ENCODE measurements around the gene CDH15.

CDH15 gene

GRCh38 chr16:89122322-89122851 is 49.2 kb upstream of the CDH15 start (continued):
- TF ChIP-seq CSRNP3 (CRISPR knock-in tag; IDR thresholded peaks at IDR 0.05), result no peak
- no peak for TF ChIP-seq ZNF565 (CRISPR knock-in tag; conservative IDR thresholded peaks at IDR 0.05; ENCODE audit: low read depth)
- TF ChIP-seq BACH2 (CRISPR knock-in tag; IDR thresholded peaks at IDR 0.05; ENCODE audit: borderline replicate concordance), result no peak
- TF ChIP-seq CSDC2 (CRISPR knock-in tag; IDR thresholded peaks at IDR 0.05), result no peak
- no peak for TF ChIP-seq PPARA (CRISPR knock-in tag; IDR thresholded peaks at IDR 0.05; ENCODE audit: borderline replicate concordance)
- TF ChIP-seq ARNTL (CRISPR knock-in tag; IDR thresholded peaks at IDR 0.05; ENCODE audit: borderline replicate concordance, low read depth), result no peak
- no peak for TF ChIP-seq ZNF8 (CRISPR knock-in tag; IDR thresholded peaks at IDR 0.05)

GRCh38 chr16:89123001-89123830 is 48.3 kb upstream of the CDH15 start:
- ATAC-seq, result no peak
- TF ChIP-seq ZFP30 (CRISPR knock-in tag; IDR thresholded peaks at IDR 0.05) (no peak), OSR1 (CRISPR knock-in tag; IDR thresholded peaks at IDR 0.05) (no peak), POU6F1 (CRISPR knock-in tag; IDR thresholded peaks at IDR 0.05; ENCODE audit: borderline replicate concordance, low read depth) (no peak), CREB5 (CRISPR knock-in tag; IDR thresholded peaks at IDR 0.05; ENCODE audit: low read depth) (no peak)

- no peak for ATAC-seq
These were observed 47.8 kb upstream of the CDH15 start for GRCh38 chr16:89123831-89124100.

More at GRCh38 chr16:89123831-89124100, 47.8 kb upstream of the CDH15 start:
- TF ChIP-seq GLIS3 (CRISPR knock-in tag; IDR thresholded peaks at IDR 0.05), result no peak
- no peak for TF ChIP-seq ZNF8 (CRISPR knock-in tag; IDR thresholded peaks at IDR 0.05)
- no peak for TF ChIP-seq TCF4 (CRISPR knock-in tag; IDR thresholded peaks at IDR 0.05; ENCODE audit: borderline replicate concordance)
- no peak for TF ChIP-seq PPARA (CRISPR knock-in tag; IDR thresholded peaks at IDR 0.05; ENCODE audit: borderline replicate concordance)
- no peak for TF ChIP-seq ZFP3 (CRISPR knock-in tag; IDR thresholded peaks at IDR 0.05)
- TF ChIP-seq ZNF565 (CRISPR knock-in tag; conservative IDR thresholded peaks at IDR 0.05; ENCODE audit: low read depth), result no peak
- TF ChIP-seq ZFP30 (CRISPR knock-in tag; IDR thresholded peaks at IDR 0.05), result no peak
- no peak for TF ChIP-seq CSRNP3 (CRISPR knock-in tag; IDR thresholded peaks at IDR 0.05)
- no peak for TF ChIP-seq CSDC2 (CRISPR knock-in tag; IDR thresholded peaks at IDR 0.05)
- no peak for TF ChIP-seq ARNTL (CRISPR knock-in tag; IDR thresholded peaks at IDR 0.05; ENCODE audit: borderline replicate concordance, low read depth)
- TF ChIP-seq ISL1 (CRISPR knock-in tag; IDR thresholded peaks at IDR 0.05), result no peak
- no peak for TF ChIP-seq BACH2 (CRISPR knock-in tag; IDR thresholded peaks at IDR 0.05; ENCODE audit: borderline replicate concordance)
- TF ChIP-seq ZNF70 (CRISPR knock-in tag; IDR thresholded peaks at IDR 0.05), result no peak
- TF ChIP-seq TOX (CRISPR knock-in tag; IDR thresholded peaks at IDR 0.05; ENCODE audit: borderline replicate concordance), result no peak
- TF ChIP-seq ZC3H10 (CRISPR knock-in tag; IDR thresholded peaks at IDR 0.05), result no peak
- TF ChIP-seq RARB (CRISPR knock-in tag; IDR thresholded peaks at IDR 0.05), result no peak
- no peak for TF ChIP-seq TSHZ2 (CRISPR knock-in tag; IDR thresholded peaks at IDR 0.05)
- TF ChIP-seq POU6F1 (CRISPR knock-in tag; IDR thresholded peaks at IDR 0.05; ENCODE audit: borderline replicate concordance, low read depth), result no peak
- TF ChIP-seq PATZ1 (CRISPR knock-in tag; IDR thresholded peaks at IDR 0.05; ENCODE audit: borderline replicate concordance), result no peak

Measured in SK-N-SH treated with all-trans-retinoic acid at 6 μM for 48 hours (cell line).